ENCODE data around the gene MRLN. TPM values are rescaled to one million over a fixed set of nuclear protein-coding genes. Genes with fewer than 3 reads are reported as not detected.
"Not testable (repeated sequence)": the region's sequence is repeated elsewhere in the genome, so short reads cannot be mapped to it uniquely, and the experiment has no call there.

MRLN gene
- total RNA-seq, 2 experiments from 2014 or later: 0.56 TPM; not detected in 1

GRCh38 chr10:59748834-59749233 is 4.4 kb downstream of the MRLN start:
- H3K36me3 ChIP-seq (ENCODE audit: insufficient read depth, low read length): no peaks in the 10 kb centered on the region
- no peak overlapping the region for H3K4me3 ChIP-seq (ENCODE audit: low read length)
- ATAC-seq (ENCODE audit: poor library complexity): no peak
- H3K4me3 Mint-ChIP-seq: no peak overlapping the region
- intact Hi-C loops (cut with DNase I, micrococcal nuclease): no loop called here
- no peak for DNase-seq
- H3K27me3 ChIP-seq (ENCODE audit: control insufficient read depth in 1 of 2, insufficient read depth in 2 of 2, low read length in 2 of 2): no peaks in the 10 kb centered on the region
- H3K27ac Mint-ChIP-seq: no peak overlapping the region
- H3K36me3 Mint-ChIP-seq (ENCODE audit: low read depth): no peaks in the 10 kb centered on the region
- H3K4me1 ChIP-seq (ENCODE audit: insufficient read depth, low read length): no peaks in the 10 kb centered on the region
- TF ChIP-seq, protein P1, sequence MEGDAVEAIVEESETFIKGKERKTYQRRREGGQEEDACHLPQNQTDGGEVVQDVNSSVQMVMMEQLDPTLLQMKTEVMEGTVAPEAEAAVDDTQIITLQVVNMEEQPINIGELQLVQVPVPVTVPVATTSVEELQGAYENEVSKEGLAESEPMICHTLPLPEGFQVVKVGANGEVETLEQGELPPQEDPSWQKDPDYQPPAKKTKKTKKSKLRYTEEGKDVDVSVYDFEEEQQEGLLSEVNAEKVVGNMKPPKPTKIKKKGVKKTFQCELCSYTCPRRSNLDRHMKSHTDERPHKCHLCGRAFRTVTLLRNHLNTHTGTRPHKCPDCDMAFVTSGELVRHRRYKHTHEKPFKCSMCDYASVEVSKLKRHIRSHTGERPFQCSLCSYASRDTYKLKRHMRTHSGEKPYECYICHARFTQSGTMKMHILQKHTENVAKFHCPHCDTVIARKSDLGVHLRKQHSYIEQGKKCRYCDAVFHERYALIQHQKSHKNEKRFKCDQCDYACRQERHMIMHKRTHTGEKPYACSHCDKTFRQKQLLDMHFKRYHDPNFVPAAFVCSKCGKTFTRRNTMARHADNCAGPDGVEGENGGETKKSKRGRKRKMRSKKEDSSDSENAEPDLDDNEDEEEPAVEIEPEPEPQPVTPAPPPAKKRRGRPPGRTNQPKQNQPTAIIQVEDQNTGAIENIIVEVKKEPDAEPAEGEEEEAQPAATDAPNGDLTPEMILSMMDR (IDR thresholded peaks at IDR 0.05): no peak
- H3K9me3 ChIP-seq (ENCODE audit: control insufficient read depth in 1 of 2, insufficient read depth in 1 of 2, low read length in 2 of 2): peaks cover 0 to 5% of the 10 kb centered on the region in 2 experiments
- H3K9me3 Mint-ChIP-seq: no peaks in the 10 kb centered on the region
- peaks cover 20% of the 10 kb centered on the region for H3K27me3 Mint-ChIP-seq
- ChIA-PET POLR2A (no interaction called here), CTCF (no interaction called here)
- H3K27ac ChIP-seq (ENCODE audit: low read depth in 1 of 2, low read length in 2 of 2): no peak overlapping the region
- no peaks in the 10 kb centered on the region for H3K4me1 Mint-ChIP-seq (ENCODE audit: low read depth)

GRCh38 chr10:59745163-59745650 is 8.0 kb downstream of the MRLN start:
- H3K27me3 Mint-ChIP-seq: peaks cover 4% of the 10 kb centered on the region
- intact Hi-C loops (cut with DNase I, micrococcal nuclease): no loop called here
- H3K36me3 ChIP-seq (ENCODE audit: insufficient read depth, low read length): no peaks in the 10 kb centered on the region
- no peak overlapping the region for H3K27ac ChIP-seq (ENCODE audit: low read depth in 1 of 2, low read length in 2 of 2)
- no peaks in the 10 kb centered on the region for H3K4me1 Mint-ChIP-seq (ENCODE audit: low read depth)
- no peak overlapping the region for H3K27ac Mint-ChIP-seq
- no peak overlapping the region for H3K4me3 ChIP-seq (ENCODE audit: low read length)
- no peaks in the 10 kb centered on the region for H3K27me3 ChIP-seq (ENCODE audit: control insufficient read depth in 1 of 2, insufficient read depth in 2 of 2, low read length in 2 of 2)
- H3K9me3 Mint-ChIP-seq: no peaks in the 10 kb centered on the region
- H3K4me3 Mint-ChIP-seq: no peak overlapping the region
- ChIA-PET CTCF (no interaction called here), POLR2A (no interaction called here)
- peaks cover 0 to 10% of the 10 kb centered on the region in 2 experiments for H3K9me3 ChIP-seq (ENCODE audit: control insufficient read depth in 1 of 2, insufficient read depth in 1 of 2, low read length in 2 of 2)
- TF ChIP-seq, protein P1 (IDR thresholded peaks at IDR 0.05): no peak
- ATAC-seq (ENCODE audit: poor library complexity) (no peak), DNase-seq (no peak)
- no peaks in the 10 kb centered on the region for H3K4me1 ChIP-seq (ENCODE audit: insufficient read depth, low read length)
- H3K36me3 Mint-ChIP-seq (ENCODE audit: low read depth): no peaks in the 10 kb centered on the region

- intact Hi-C loops (cut with DNase I, micrococcal nuclease); H3K27ac Mint-ChIP-seq; H3K36me3 Mint-ChIP-seq (ENCODE audit: low read depth); H3K27ac ChIP-seq (ENCODE audit: low read depth in 1 of 2, low read length in 2 of 2); H3K36me3 ChIP-seq (ENCODE audit: insufficient read depth, low read length); H3K4me1 ChIP-seq (ENCODE audit: insufficient read depth, low read length); H3K27me3 Mint-ChIP-seq; DNase-seq; H3K9me3 Mint-ChIP-seq; CTCF ChIA-PET; H3K27me3 ChIP-seq (ENCODE audit: control insufficient read depth in 1 of 2, insufficient read depth in 2 of 2, low read length in 2 of 2); H3K4me3 Mint-ChIP-seq; POLR2A ChIA-PET; H3K4me3 ChIP-seq (ENCODE audit: low read length); ATAC-seq (ENCODE audit: poor library complexity); H3K4me1 Mint-ChIP-seq (ENCODE audit: low read depth): not testable (repeated sequence)
- H3K9me3 ChIP-seq (ENCODE audit: control insufficient read depth in 1 of 2, insufficient read depth in 1 of 2, low read length in 2 of 2): peaks cover 0 to 10% of the 10 kb centered on the region in 2 experiments
These were observed 8.5 kb downstream of the MRLN start for GRCh38 chr10:59744762-59745161.

DNA sequence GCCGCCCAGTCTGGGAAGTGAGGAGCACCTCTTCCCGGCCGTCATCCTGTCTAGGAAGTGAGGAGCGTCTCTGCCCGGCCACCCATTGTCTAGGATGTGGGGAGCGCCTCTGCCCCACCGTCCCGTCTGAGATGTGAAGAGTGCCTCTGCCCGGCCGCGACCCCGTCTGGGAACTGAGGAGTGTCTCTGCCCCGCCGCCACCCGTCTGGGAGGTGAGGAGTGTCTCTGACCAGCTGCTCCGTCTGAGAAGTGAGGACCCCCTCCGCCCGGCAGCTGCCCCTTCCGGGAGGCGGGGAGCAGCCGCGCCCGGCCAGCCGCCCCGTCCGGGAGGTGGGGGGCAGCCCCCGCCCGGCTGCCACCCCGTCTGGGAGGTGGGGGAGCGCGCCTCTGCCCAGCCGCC is 9.1 kb downstream of the MRLN start:
- H3K27ac ChIP-seq (ENCODE audit: low read depth in 1 of 2, low read length in 2 of 2); H3K4me1 Mint-ChIP-seq (ENCODE audit: low read depth); DNase-seq; H3K4me1 ChIP-seq (ENCODE audit: insufficient read depth, low read length); H3K36me3 Mint-ChIP-seq (ENCODE audit: low read depth); POLR2A ChIA-PET; H3K27me3 Mint-ChIP-seq; H3K36me3 ChIP-seq (ENCODE audit: insufficient read depth, low read length); ATAC-seq (ENCODE audit: poor library complexity); H3K27me3 ChIP-seq (ENCODE audit: control insufficient read depth in 1 of 2, insufficient read depth in 2 of 2, low read length in 2 of 2); H3K9me3 Mint-ChIP-seq; intact Hi-C loops (cut with DNase I, micrococcal nuclease); H3K4me3 ChIP-seq (ENCODE audit: low read length); CTCF ChIA-PET; H3K27ac Mint-ChIP-seq; H3K4me3 Mint-ChIP-seq: not testable (repeated sequence)
- peaks cover 0 to 10% of the 10 kb centered on the region in 2 experiments for H3K9me3 ChIP-seq (ENCODE audit: control insufficient read depth in 1 of 2, insufficient read depth in 1 of 2, low read length in 2 of 2)
